HepG2 (cell line): Measurements from ENCODE around the gene RPL3. TPM values are rescaled to one million over a fixed set of nuclear protein-coding genes. Genes with fewer than 3 reads are reported as not detected.

Experiments used
- CC2D1A ChIP-seq: sonication (generic); formaldehyde crosslinking; IDR thresholded peaks from 2 replicates; pipeline ENCODE4 v1.8.1; 2023; ENCODE audit warnings: mild to moderate bottlenecking, missing genetic modification reagents
- ELF3 ChIP-seq: IDR thresholded peaks from 2 replicates; pipeline ENCODE4 v1.6.1; 2016; ENCODE audit warnings: missing genetic modification reagents, missing compliant biosample characterization
- HOXD1 ChIP-seq: sonication (generic); formaldehyde crosslinking; IDR thresholded peaks from 2 replicates; pipeline ENCODE4 v1.5.0; 2020; ENCODE audit warnings: missing genetic modification reagents
- ZFY ChIP-seq: sonication (generic); formaldehyde crosslinking; IDR thresholded peaks from 2 replicates; pipeline ENCODE4 v1.4.0; 2020; ENCODE audit warnings: missing genetic modification reagents
- ZNF260 ChIP-seq: sonication (generic); formaldehyde crosslinking; IDR thresholded peaks from 2 replicates; pipeline ENCODE4 v1.4.0; 2020; ENCODE audit warnings: missing genetic modification reagents, low read depth, mild to moderate bottlenecking, borderline replicate concordance
- ZNF724P ChIP-seq: sonication (generic); formaldehyde crosslinking; IDR thresholded peaks from 2 replicates; pipeline ENCODE4 v1.8.0; 2022; ENCODE audit warnings: missing genetic modification reagents, borderline replicate concordance
- ZZZ3 ChIP-seq: sonication (generic); formaldehyde crosslinking; IDR thresholded peaks from 2 replicates; pipeline ENCODE4 v1.4.0; 2020; ENCODE audit warnings: missing genetic modification reagents, mild to moderate bottlenecking, borderline replicate concordance
- polyA plus RNA-seq, 8 experiments: library from polyadenylated mRNA; depleted of rRNA in 3 of 8; stranded (reverse) in 7 of 8; unstranded in 1 of 8; fragments of >200 nt; fragmentation: Illumina TruSeq in 4 of 8; extraction: Trizol in 4 of 8; gene quantifications; 2 replicates each; pipeline versions ENCODE4 v1.2.1 to v1.2.3, GENCODE V29; 2011 to 2016; ENCODE audit warnings: low read depth in 4 of 8, missing spikeins in 1 of 8, mixed read lengths in 1 of 8; ENCODE audit not compliant: insufficient read depth in 1 of 8
- total RNA-seq, 5 experiments: library from RNA; depleted of rRNA; stranded (reverse); fragments of >200 nt; fragmentation: Illumina TruSeq; extraction: Trizol; gene quantifications; 2 replicates each; pipeline ENCODE4 v1.2.3, GENCODE V29; 2016; ENCODE audit warnings: low read depth in 1 of 5
- TF ChIP-seq, protein P1 (sequence below): sonication (generic); formaldehyde crosslinking; IDR thresholded peaks from 2 replicates; pipeline ENCODE4 v1.5.1; 2020; ENCODE audit warnings: mild to moderate bottlenecking, missing genetic modification reagents, moderate library complexity
- TF ChIP-seq, protein P2 (sequence below): sonication (generic); formaldehyde crosslinking; IDR thresholded peaks from 2 replicates; pipeline ENCODE4 v1.9.0; 2021; ENCODE audit warnings: missing genetic modification reagents, borderline replicate concordance
- TF ChIP-seq, protein P3 (sequence below): IDR thresholded peaks from 2 replicates; pipeline ENCODE4 v1.6.1; 2016; ENCODE audit warnings: mild to moderate bottlenecking
- TF ChIP-seq, protein P4 (sequence below): sonication (generic); formaldehyde crosslinking; IDR thresholded peaks from 2 replicates; pipeline ENCODE4 v1.4.0; 2020; ENCODE audit warnings: mild to moderate bottlenecking, missing genetic modification reagents
- TF ChIP-seq, protein P5 (sequence below): sonication (generic); formaldehyde crosslinking; IDR thresholded peaks from 2 replicates; pipeline ENCODE4 v1.5.0; 2020; ENCODE audit warnings: mild to moderate bottlenecking, missing genetic modification reagents, borderline replicate concordance

Gene RPL3
- total and polyA plus RNA-seq, 2 of the 13 experiments (the other 11 are each of a cell fraction or from before 2014, with no cell fraction given): 1,051 to 3,279 TPM

DNA sequence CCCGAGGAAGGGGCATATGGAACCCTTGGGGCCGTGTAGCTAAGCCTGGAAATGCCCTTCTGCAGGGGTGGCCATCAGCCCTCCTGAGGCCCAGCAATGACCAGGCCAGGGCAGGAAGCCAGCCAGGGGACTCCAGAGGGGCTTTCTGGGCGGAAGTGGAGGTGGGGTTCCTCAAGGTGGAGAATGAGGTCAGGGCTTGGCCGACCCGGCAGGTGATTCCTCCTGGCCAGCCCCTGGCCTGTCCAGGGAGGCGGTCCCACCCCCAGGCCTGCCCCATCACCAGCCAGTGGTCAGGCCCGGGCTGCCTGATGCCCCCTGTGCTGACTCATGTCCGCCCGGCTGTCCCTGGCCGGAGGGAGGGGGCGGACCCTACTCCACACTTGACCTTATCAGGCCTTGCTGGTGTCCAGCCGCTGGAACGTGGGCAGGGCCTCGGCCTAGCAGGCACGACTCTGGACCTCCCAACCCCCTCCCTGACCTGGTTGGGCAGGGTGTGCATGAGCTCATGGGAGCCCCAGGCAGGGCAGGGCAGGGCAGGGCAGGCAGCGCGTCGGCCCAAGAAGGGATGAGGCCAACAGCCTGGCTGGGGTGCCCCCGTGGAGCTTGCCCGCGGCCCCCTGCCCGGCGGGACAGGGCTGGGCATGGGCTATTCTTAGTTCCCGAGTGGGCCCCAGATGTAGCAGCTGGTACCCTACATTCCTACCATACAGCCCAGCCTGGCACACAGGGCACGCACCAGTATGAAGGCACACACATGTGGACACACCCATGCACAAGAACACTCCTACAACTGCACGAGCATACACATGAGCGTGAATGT is 35.9 kb downstream of the RPL3 start (continued):
- TF ChIP-seq, protein P1, sequence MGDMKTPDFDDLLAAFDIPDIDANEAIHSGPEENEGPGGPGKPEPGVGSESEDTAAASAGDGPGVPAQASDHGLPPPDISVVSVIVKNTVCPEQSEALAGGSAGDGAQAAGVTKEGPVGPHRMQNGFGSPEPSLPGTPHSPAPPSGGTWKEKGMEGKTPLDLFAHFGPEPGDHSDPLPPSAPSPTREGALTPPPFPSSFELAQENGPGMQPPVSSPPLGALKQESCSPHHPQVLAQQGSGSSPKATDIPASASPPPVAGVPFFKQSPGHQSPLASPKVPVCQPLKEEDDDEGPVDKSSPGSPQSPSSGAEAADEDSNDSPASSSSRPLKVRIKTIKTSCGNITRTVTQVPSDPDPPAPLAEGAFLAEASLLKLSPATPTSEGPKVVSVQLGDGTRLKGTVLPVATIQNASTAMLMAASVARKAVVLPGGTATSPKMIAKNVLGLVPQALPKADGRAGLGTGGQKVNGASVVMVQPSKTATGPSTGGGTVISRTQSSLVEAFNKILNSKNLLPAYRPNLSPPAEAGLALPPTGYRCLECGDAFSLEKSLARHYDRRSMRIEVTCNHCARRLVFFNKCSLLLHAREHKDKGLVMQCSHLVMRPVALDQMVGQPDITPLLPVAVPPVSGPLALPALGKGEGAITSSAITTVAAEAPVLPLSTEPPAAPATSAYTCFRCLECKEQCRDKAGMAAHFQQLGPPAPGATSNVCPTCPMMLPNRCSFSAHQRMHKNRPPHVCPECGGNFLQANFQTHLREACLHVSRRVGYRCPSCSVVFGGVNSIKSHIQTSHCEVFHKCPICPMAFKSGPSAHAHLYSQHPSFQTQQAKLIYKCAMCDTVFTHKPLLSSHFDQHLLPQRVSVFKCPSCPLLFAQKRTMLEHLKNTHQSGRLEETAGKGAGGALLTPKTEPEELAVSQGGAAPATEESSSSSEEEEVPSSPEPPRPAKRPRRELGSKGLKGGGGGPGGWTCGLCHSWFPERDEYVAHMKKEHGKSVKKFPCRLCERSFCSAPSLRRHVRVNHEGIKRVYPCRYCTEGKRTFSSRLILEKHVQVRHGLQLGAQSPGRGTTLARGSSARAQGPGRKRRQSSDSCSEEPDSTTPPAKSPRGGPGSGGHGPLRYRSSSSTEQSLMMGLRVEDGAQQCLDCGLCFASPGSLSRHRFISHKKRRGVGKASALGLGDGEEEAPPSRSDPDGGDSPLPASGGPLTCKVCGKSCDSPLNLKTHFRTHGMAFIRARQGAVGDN: peak; percentile 98
- TF ChIP-seq HOXD1 (CRISPR knock-in tag): peak; percentile 58; the same call in 1 of the 2 replicates
- TF ChIP-seq, protein P2, sequence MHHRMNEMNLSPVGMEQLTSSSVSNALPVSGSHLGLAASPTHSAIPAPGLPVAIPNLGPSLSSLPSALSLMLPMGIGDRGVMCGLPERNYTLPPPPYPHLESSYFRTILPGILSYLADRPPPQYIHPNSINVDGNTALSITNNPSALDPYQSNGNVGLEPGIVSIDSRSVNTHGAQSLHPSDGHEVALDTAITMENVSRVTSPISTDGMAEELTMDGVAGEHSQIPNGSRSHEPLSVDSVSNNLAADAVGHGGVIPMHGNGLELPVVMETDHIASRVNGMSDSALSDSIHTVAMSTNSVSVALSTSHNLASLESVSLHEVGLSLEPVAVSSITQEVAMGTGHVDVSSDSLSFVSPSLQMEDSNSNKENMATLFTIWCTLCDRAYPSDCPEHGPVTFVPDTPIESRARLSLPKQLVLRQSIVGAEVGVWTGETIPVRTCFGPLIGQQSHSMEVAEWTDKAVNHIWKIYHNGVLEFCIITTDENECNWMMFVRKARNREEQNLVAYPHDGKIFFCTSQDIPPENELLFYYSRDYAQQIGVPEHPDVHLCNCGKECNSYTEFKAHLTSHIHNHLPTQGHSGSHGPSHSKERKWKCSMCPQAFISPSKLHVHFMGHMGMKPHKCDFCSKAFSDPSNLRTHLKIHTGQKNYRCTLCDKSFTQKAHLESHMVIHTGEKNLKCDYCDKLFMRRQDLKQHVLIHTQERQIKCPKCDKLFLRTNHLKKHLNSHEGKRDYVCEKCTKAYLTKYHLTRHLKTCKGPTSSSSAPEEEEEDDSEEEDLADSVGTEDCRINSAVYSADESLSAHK (CRISPR knock-in tag): no peak
- TF ChIP-seq, protein P3, sequence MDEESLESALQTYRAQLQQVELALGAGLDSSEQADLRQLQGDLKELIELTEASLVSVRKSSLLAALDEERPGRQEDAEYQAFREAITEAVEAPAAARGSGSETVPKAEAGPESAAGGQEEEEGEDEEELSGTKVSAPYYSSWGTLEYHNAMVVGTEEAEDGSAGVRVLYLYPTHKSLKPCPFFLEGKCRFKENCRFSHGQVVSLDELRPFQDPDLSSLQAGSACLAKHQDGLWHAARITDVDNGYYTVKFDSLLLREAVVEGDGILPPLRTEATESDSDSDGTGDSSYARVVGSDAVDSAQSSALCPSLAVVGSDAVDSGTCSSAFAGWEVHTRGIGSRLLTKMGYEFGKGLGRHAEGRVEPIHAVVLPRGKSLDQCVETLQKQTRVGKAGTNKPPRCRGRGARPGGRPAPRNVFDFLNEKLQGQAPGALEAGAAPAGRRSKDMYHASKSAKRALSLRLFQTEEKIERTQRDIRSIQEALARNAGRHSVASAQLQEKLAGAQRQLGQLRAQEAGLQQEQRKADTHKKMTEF (CRISPR knock-in tag): peak; percentile 84
- TF ChIP-seq ZNF724P (CRISPR knock-in tag): peak; percentile 60; the same call in 1 of the 2 replicates
- no peak for TF ChIP-seq CC2D1A (CRISPR knock-in tag)
- peak; percentile 86 for TF ChIP-seq ZFY (CRISPR knock-in tag)
- TF ChIP-seq ELF3: peak; percentile 80
- TF ChIP-seq ZNF260 (CRISPR knock-in tag): no peak
- TF ChIP-seq, protein P4, sequence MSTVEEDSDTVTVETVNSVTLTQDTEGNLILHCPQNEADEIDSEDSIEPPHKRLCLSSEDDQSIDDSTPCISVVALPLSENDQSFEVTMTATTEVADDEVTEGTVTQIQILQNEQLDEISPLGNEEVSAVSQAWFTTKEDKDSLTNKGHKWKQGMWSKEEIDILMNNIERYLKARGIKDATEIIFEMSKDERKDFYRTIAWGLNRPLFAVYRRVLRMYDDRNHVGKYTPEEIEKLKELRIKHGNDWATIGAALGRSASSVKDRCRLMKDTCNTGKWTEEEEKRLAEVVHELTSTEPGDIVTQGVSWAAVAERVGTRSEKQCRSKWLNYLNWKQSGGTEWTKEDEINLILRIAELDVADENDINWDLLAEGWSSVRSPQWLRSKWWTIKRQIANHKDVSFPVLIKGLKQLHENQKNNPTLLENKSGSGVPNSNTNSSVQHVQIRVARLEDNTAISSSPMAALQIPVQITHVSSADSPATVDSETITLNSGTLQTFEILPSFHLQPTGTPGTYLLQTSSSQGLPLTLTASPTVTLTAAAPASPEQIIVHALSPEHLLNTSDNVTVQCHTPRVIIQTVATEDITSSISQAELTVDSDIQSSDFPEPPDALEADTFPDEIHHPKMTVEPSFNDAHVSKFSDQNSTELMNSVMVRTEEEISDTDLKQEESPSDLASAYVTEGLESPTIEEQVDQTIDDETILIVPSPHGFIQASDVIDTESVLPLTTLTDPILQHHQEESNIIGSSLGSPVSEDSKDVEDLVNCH (CRISPR knock-in tag): no peak
- peak; percentile 88; the same call in 1 of the 2 replicates for TF ChIP-seq ZZZ3
- TF ChIP-seq, protein P5, sequence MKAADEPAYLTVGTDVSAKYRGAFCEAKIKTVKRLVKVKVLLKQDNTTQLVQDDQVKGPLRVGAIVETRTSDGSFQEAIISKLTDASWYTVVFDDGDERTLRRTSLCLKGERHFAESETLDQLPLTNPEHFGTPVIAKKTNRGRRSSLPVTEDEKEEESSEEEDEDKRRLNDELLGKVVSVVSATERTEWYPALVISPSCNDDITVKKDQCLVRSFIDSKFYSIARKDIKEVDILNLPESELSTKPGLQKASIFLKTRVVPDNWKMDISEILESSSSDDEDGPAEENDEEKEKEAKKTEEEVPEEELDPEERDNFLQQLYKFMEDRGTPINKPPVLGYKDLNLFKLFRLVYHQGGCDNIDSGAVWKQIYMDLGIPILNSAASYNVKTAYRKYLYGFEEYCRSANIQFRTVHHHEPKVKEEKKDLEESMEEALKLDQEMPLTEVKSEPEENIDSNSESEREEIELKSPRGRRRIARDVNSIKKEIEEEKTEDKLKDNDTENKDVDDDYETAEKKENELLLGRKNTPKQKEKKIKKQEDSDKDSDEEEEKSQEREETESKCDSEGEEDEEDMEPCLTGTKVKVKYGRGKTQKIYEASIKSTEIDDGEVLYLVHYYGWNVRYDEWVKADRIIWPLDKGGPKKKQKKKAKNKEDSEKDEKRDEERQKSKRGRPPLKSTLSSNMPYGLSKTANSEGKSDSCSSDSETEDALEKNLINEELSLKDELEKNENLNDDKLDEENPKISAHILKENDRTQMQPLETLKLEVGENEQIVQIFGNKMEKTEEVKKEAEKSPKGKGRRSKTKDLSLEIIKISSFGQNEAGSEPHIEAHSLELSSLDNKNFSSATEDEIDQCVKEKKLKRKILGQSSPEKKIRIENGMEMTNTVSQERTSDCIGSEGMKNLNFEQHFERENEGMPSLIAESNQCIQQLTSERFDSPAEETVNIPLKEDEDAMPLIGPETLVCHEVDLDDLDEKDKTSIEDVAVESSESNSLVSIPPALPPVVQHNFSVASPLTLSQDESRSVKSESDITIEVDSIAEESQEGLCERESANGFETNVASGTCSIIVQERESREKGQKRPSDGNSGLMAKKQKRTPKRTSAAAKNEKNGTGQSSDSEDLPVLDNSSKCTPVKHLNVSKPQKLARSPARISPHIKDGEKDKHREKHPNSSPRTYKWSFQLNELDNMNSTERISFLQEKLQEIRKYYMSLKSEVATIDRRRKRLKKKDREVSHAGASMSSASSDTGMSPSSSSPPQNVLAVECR: peak; percentile 66; the same call in 1 of the 2 replicates
